ENCODE measurements around the gene MRGPRF. TPM values are rescaled to one million over a fixed set of nuclear protein-coding genes. Genes with fewer than 3 reads are reported as not detected.
"Not testable (repeated sequence)": the region's sequence is repeated elsewhere in the genome, so short reads cannot be mapped to it uniquely, and the experiment has no call there.

Gene MRGPRF
- total RNA-seq, 1 donor from 2014 or later: not detected

GRCh38 chr11:69004411-69005182, 8.4 kb downstream of the MRGPRF start:
- intact Hi-C loops (cut with micrococcal nuclease): no loop called here

- intact Hi-C loops (cut with micrococcal nuclease): no loop called here
Measured at GRCh38 chr11:69003866-69004367, 9.1 kb downstream of the MRGPRF start.

- intact Hi-C loops (cut with micrococcal nuclease): no loop called here
Measured at GRCh38 chr11:69003301-69003865, 9.7 kb downstream of the MRGPRF start.

GRCh38 chr11:69002570-69003231, 10.3 kb downstream of the MRGPRF start:
- intact Hi-C loops (cut with micrococcal nuclease): no loop called here

GRCh38 chr11:69002110-69002569, 10.9 kb downstream of the MRGPRF start:
- intact Hi-C loops (cut with micrococcal nuclease): no loop called here

GRCh38 chr11:69001243-69002081, 11.6 kb downstream of the MRGPRF start:
- intact Hi-C loops (cut with micrococcal nuclease): no loop called here

- intact Hi-C loops (cut with micrococcal nuclease): no loop called here
Measured at GRCh38 chr11:69000831-69001242, 12.2 kb downstream of the MRGPRF start.

- intact Hi-C loops (cut with micrococcal nuclease): no loop called here
Measured at GRCh38 chr11:69000391-69000790, 12.7 kb downstream of the MRGPRF start.

GRCh38 chr11:68999748-69000355, 13.2 kb downstream of the MRGPRF start:
- intact Hi-C loops (cut with micrococcal nuclease): not testable (repeated sequence)

- intact Hi-C loops (cut with micrococcal nuclease): no loop called here
Measured at GRCh38 chr11:68999093-68999747, 13.8 kb downstream of the MRGPRF start.

GRCh38 chr11:68998390-68998911, 14.6 kb downstream of the MRGPRF start:
- intact Hi-C loops (cut with micrococcal nuclease): no loop called here

GRCh38 chr11:68997995-68998348, 15.1 kb downstream of the MRGPRF start:
- intact Hi-C loops (cut with micrococcal nuclease): no loop called here

GRCh38 chr11:68997124-68997994, 15.7 kb downstream of the MRGPRF start:
- intact Hi-C loops (cut with micrococcal nuclease): no loop called here

GRCh38 chr11:68996376-68997123, 16.5 kb downstream of the MRGPRF start:
- intact Hi-C loops (cut with micrococcal nuclease): no loop called here

- intact Hi-C loops (cut with micrococcal nuclease): no loop called here
Measured at GRCh38 chr11:68994894-68995285, 18.2 kb downstream of the MRGPRF start.

- intact Hi-C loops (cut with micrococcal nuclease): no loop called here
Measured at GRCh38 chr11:68994161-68994893, 18.7 kb downstream of the MRGPRF start.

GRCh38 chr11:68993546-68993945, 19.5 kb downstream of the MRGPRF start:
- intact Hi-C loops (cut with micrococcal nuclease): no loop called here

- intact Hi-C loops (cut with micrococcal nuclease): no loop called here
Measured at GRCh38 chr11:68992743-68993255, 20.2 kb downstream of the MRGPRF start.

All from T-helper 1 cell treated with Interleukin-12 subunit alpha and Interleukin-12 subunit beta and Interleukin-4 antibody, amounts not matched to agents 30 ng/mL and 1 ng/mL, for 36 hours (primary cell).